H1 (cell line): ENCODE measurements around the gene CD300E. TPM values are rescaled to one million over a fixed set of nuclear protein-coding genes. Genes with fewer than 3 reads are reported as not detected.
A peak's percentile ranks its signal among the peaks of the same experiment; 100 is the strongest.

Experiments
- CTCF ChIA-PET: fragments of 300-600 bp; sonication (Branson Sonifier 250); formaldehyde crosslinking; loops from one replicate; lab custom pipeline; 2021; ENCODE audit not compliant: partially characterized antibody; lab: Charles Lee
- POLR2A ChIA-PET: fragments of 300-600 bp; sonication (Branson Sonifier 250); formaldehyde crosslinking; loops from one replicate; lab custom pipeline; 2021; ENCODE audit warnings: inconsistent platforms; ENCODE audit not compliant: partially characterized antibody; lab: Charles Lee
- DNase-seq, 2 experiments: peaks; one replicate each; pipeline versions ENCODE4 v3.0.0 to v3.0.0-alpha.2; 2010 to 2022; ENCODE audit warnings: low spot score in 2 of 2, low read depth in 1 of 2, mixed read lengths in 1 of 2
- FAIRE-seq: peaks from 2 replicates; lab custom pipeline; 2011; peaks lifted over from hg19 to GRCh38; lab: Jason Lieb, UNC
- H2AFZ ChIP-seq: 2 replicates; pipeline ENCODE4 v1.8.1; 2012; ENCODE audit warnings: low read length, inconsistent platforms
- H2AK5ac ChIP-seq: 2 replicates; pipeline ENCODE4 v1.6.1; 2013; ENCODE audit warnings: low read depth, low read length
- H2BK120ac ChIP-seq: replicated peaks from 2 replicates; pipeline ENCODE3; 2013; ENCODE audit warnings: low read depth, low read length, inconsistent platforms
- H2BK12ac ChIP-seq: 2 replicates; pipeline ENCODE4 v1.6.1; 2013; ENCODE audit warnings: low read depth, low read length
- H2BK15ac ChIP-seq: 2 replicates; pipeline ENCODE4 v1.6.1; 2013; ENCODE audit warnings: low read length
- H2BK20ac ChIP-seq: 2 replicates; pipeline ENCODE4 v1.6.1; 2013; ENCODE audit warnings: low read length
- H2BK5ac ChIP-seq: 2 replicates; pipeline ENCODE4 v1.6.1; 2013; ENCODE audit warnings: low read depth, low read length
- H3K14ac ChIP-seq: 2 replicates; pipeline ENCODE4 v1.6.1; 2013; ENCODE audit warnings: inconsistent platforms; ENCODE audit not compliant: insufficient read length
- H3K18ac ChIP-seq: 2 replicates; pipeline ENCODE4 v1.6.1; 2013; ENCODE audit warnings: low read length; ENCODE audit errors: extremely low read depth
- H3K23ac ChIP-seq: 2 replicates; pipeline ENCODE4 v1.6.1; 2013; ENCODE audit warnings: inconsistent platforms; ENCODE audit not compliant: insufficient read length
- H3K23me2 ChIP-seq: 2 replicates; pipeline ENCODE4 v1.6.1; 2013; ENCODE audit warnings: low read depth, low read length
- H3K27ac ChIP-seq: 2 replicates; pipeline ENCODE4 v1.6.1; 2011; ENCODE audit warnings: low read depth, low read length, inconsistent platforms
- H3K27me3 ChIP-seq, 4 experiments: replicated peaks in 1 of 4; 1 replicate in 1 of 4; 2 replicates in 3 of 4; pipeline versions ENCODE4 v1.6.1 to v1.8.1; 2011 to 2013; ENCODE audit warnings: low read length in 3 of 4, mild to moderate bottlenecking in 3 of 4, inconsistent platforms in 2 of 4, mixed read lengths in 2 of 4, moderate library complexity in 1 of 4; ENCODE audit not compliant: control insufficient read depth in 3 of 4, insufficient read depth in 3 of 4; ENCODE audit errors: extremely low read depth in 1 of 4
- H3K36me3 ChIP-seq, 4 experiments: 2 replicates each; pipeline versions ENCODE4 v1.6.1 to v1.8.1; 2011 to 2013; ENCODE audit warnings: mild to moderate bottlenecking in 4 of 4, low read length in 3 of 4, moderate library complexity in 2 of 4, control low read depth in 1 of 4, inconsistent platforms in 1 of 4; ENCODE audit not compliant: insufficient read depth in 4 of 4, control insufficient read depth in 2 of 4
- H3K4ac ChIP-seq: replicated peaks from 2 replicates; pipeline ENCODE3; 2013; ENCODE audit warnings: low read length, low read depth, mixed read lengths, inconsistent platforms; ENCODE audit not compliant: insufficient read length
- H3K4me1 ChIP-seq, 4 experiments: replicated peaks in 1 of 4; 1 replicate in 1 of 4; 2 replicates in 3 of 4; pipeline versions ENCODE4 v1.6.1 to v1.8.1; 2011 to 2013; ENCODE audit warnings: low read length in 3 of 4, inconsistent platforms in 2 of 4, mixed read lengths in 1 of 4; ENCODE audit not compliant: insufficient read depth in 4 of 4, control insufficient read depth in 3 of 4
- H3K4me2 ChIP-seq, 2 experiments: 2 replicates each; pipeline versions ENCODE4 v1.6.1 to v1.8.1; 2011 to 2013; ENCODE audit warnings: low read depth in 2 of 2, low read length in 2 of 2, control low read depth in 1 of 2, inconsistent platforms in 1 of 2, mild to moderate bottlenecking in 1 of 2; ENCODE audit not compliant: insufficient read depth in 1 of 2
- H3K4me3 ChIP-seq, 4 experiments: fragments of 200-600, 300-600 bp in 1 of 4; sonication (generic), shearing (Covaris generic), sonication (Bioruptor Twin) in 1 of 4; 2 replicates each; pipeline versions ENCODE4 v1.5.1 to v1.8.1; 2011 to 2016; ENCODE audit warnings: low read length in 4 of 4, low read depth in 3 of 4, control low read depth in 2 of 4, inconsistent platforms in 2 of 4, mild to moderate bottlenecking in 2 of 4, mixed read lengths in 1 of 4, moderate library complexity in 1 of 4; ENCODE audit not compliant: insufficient read depth in 2 of 4; ENCODE audit errors: extremely low read depth in 1 of 4
- H3K56ac ChIP-seq: replicated peaks from 2 replicates; pipeline ENCODE3; 2013; ENCODE audit warnings: low read depth, mild to moderate bottlenecking, mixed read lengths, low read length, inconsistent platforms; ENCODE audit not compliant: insufficient read length
- H3K79me1 ChIP-seq: 2 replicates; pipeline ENCODE4 v1.6.1; 2013; ENCODE audit warnings: low read depth, low read length, control low read depth
- H3K79me2 ChIP-seq, 2 experiments: 2 replicates each; pipeline versions ENCODE4 v1.6.1 to v1.8.1; 2012 to 2013; ENCODE audit warnings: low read length in 2 of 2, mild to moderate bottlenecking in 2 of 2, inconsistent platforms in 1 of 2; ENCODE audit not compliant: insufficient read depth in 2 of 2, control insufficient read depth in 1 of 2
- H3K9ac ChIP-seq, 4 experiments: replicated peaks in 1 of 4; 1 replicate in 1 of 4; 2 replicates in 3 of 4; pipeline versions ENCODE4 v1.6.1 to v1.8.1; 2011 to 2013; ENCODE audit warnings: low read depth in 3 of 4, low read length in 3 of 4, control low read depth in 2 of 4, mild to moderate bottlenecking in 2 of 4, moderate library complexity in 2 of 4, inconsistent platforms in 1 of 4; ENCODE audit errors: extremely low read depth in 1 of 4
- H3K9me3 ChIP-seq, 2 experiments: 2 replicates each; pipeline versions ENCODE4 v1.6.1 to v1.8.1; 2012 to 2013; ENCODE audit warnings: mild to moderate bottlenecking in 2 of 2, moderate library complexity in 2 of 2, control low read depth in 1 of 2, inconsistent platforms in 1 of 2, low read depth in 1 of 2, low read length in 1 of 2, mixed read lengths in 1 of 2; ENCODE audit not compliant: insufficient read depth in 2 of 2
- H4K20me1 ChIP-seq, 2 experiments: replicated peaks in 1 of 2; 2 replicates each; pipeline versions ENCODE3 to v1.8.1; 2011 to 2013; ENCODE audit warnings: inconsistent platforms in 2 of 2, low read length in 2 of 2, mild to moderate bottlenecking in 1 of 2; ENCODE audit not compliant: insufficient read depth in 2 of 2, control insufficient read depth in 1 of 2
- H4K5ac ChIP-seq: 2 replicates; pipeline ENCODE4 v1.6.1; 2013; ENCODE audit warnings: low read length, low read depth, mixed read lengths, inconsistent platforms; ENCODE audit not compliant: insufficient read length
- H4K8ac ChIP-seq: 2 replicates; pipeline ENCODE4 v1.8.0; 2013; ENCODE audit warnings: mild to moderate bottlenecking, moderate library complexity, low read length, inconsistent platforms; ENCODE audit not compliant: insufficient read depth; ENCODE audit errors: extremely low read depth
- H4K91ac ChIP-seq: replicated peaks from 2 replicates; pipeline ENCODE3; 2013; ENCODE audit warnings: low read length, mixed read lengths, inconsistent platforms; ENCODE audit not compliant: insufficient read length
- ASH2L ChIP-seq: fragments of 200-600, 300-600 bp; sonication (generic); IDR thresholded peaks from one replicate; pipeline ENCODE4 v1.7.1; 2017; ENCODE audit warnings: low read length
- CEBPB ChIP-seq: IDR thresholded peaks from 2 replicates; pipeline ENCODE4 v1.6.1; 2012; ENCODE audit warnings: low read depth, low read length
- HDAC2 ChIP-seq, 2 experiments: fragments of 300-600 bp in 1 of 2; sonication (generic) in 1 of 2; IDR thresholded peaks; 2 replicates each; pipeline ENCODE4 v1.6.1; 2011 to 2012; ENCODE audit warnings: low read depth in 2 of 2, low read length in 2 of 2, mild to moderate bottlenecking in 2 of 2, moderate library complexity in 2 of 2, borderline replicate concordance in 1 of 2, inconsistent platforms in 1 of 2
- MAFK ChIP-seq: IDR thresholded peaks from 2 replicates; pipeline ENCODE4 v1.6.1; 2012; ENCODE audit warnings: low read depth, mild to moderate bottlenecking, improper control_type of control experiment, low read length
- POU5F1 ChIP-seq: IDR thresholded peaks from 2 replicates; pipeline ENCODE4 v1.6.1; 2011; ENCODE audit warnings: low read depth, mild to moderate bottlenecking, low read length, moderate library complexity
- SP2 ChIP-seq: IDR thresholded peaks from 2 replicates; pipeline ENCODE4 v1.6.1; 2012; ENCODE audit warnings: mild to moderate bottlenecking, low read length, inconsistent platforms
- ZNF274 ChIP-seq: IDR thresholded peaks from 2 replicates; pipeline ENCODE4 v1.7.0; 2012; ENCODE audit warnings: low read length, borderline replicate concordance; ENCODE audit errors: extremely low read depth
- WGBS, 2 experiments: shearing (Covaris generic) in 1 of 2; methylation state at CpG; one replicate each; pipeline versions ENCODE4 v1.1.6 to v1.1.7; 2013 to 2015; ENCODE audit warnings: low lambda C conversion rate in 2 of 2, mixed read lengths in 2 of 2, inconsistent platforms in 1 of 2, low coverage in 1 of 2, missing lambda C conversion rate in 1 of 2; ENCODE audit not compliant: insufficient replicate concordance in 2 of 2, insufficient coverage in 1 of 2, insufficient read length in 1 of 2; ENCODE audit errors: extremely low coverage in 1 of 2, missing lambda C conversion rate in 1 of 2; 5-methylcytosine and 5-hydroxymethylcytosine counted together
- polyA plus RNA-seq, 7 experiments: library from polyadenylated mRNA; depleted of rRNA in 3 of 7; stranded (reverse) in 5 of 7; unstranded in 2 of 7; fragments of >200 nt in 5 of 7; fragments of 200-250 nt in 2 of 7; gene quantifications; 1 replicate in 5 of 7; 2 replicates in 1 of 7; 4 replicates in 1 of 7; pipeline versions ENCODE4 v1.2.1 to v1.2.3, GENCODE V29; 2011 to 2013; ENCODE audit warnings: missing spikeins in 2 of 7, mixed read lengths in 2 of 7
- total RNA-seq: library from RNA; stranded (reverse); fragmentation: NEBNext Ultra II Directional; extraction: Animal tissue kit (Norgen Biotek cat#: 25700); gene quantifications from 2 replicates; pipeline ENCODE4 v1.2.1, GENCODE V29; 2021
- TF ChIP-seq, protein P1 (sequence below): IDR thresholded peaks from 2 replicates; pipeline ENCODE4 v1.6.1; 2012; ENCODE audit warnings: inconsistent platforms
- TF ChIP-seq, protein P2 (sequence below): IDR thresholded peaks from 2 replicates; pipeline ENCODE4 v1.6.1; 2011; ENCODE audit warnings: low read depth, mild to moderate bottlenecking, low read length; ENCODE audit not compliant: insufficient read depth

The CD300E gene
- total and polyA plus RNA-seq, 2 of the 8 experiments (the other 6 are each of a cell fraction or from before 2014, with no cell fraction given): not detected

GRCh38 chr17:74569020-74570003, 54.2 kb downstream of the CD300E start:
- POLR2A ChIA-PET: no interaction called here
- Histone ChIP-seq H3K9me3 (no peaks in the 10 kb centered on the region), H3K23me2 (peaks cover 10% of the 10 kb centered on the region), H4K8ac (peak overlapping the region; percentile 25), H3K9ac (no peak overlapping the region; a peak in 2 of 7 replicates), H2BK12ac (peak overlapping the region; percentile 91; the same call in 1 of the 2 replicates), H3K14ac (no peak overlapping the region), H2AFZ (0 out of 2 replicates have a peak overlapping the region, but pooled peaks have one; percentile 58), H2AK5ac (peak overlapping the region; percentile 79), H3K4me2 (no peak overlapping the region), H3K79me1 (peaks cover 7% of the 10 kb centered on the region), H3K23ac (no peak overlapping the region), H3K36me3 (no peaks in the 10 kb centered on the region), H3K4ac (peak overlapping the region; percentile 95), H2BK15ac (peak overlapping the region; percentile 73; the same call in 1 of the 2 replicates), H3K4me1 (peaks cover 0 to 3% (median 2%) of the 10 kb centered on the region in 4 experiments; a peak in 3 of 7 replicates), H2BK5ac (no peak overlapping the region; the same call in 1 of the 2 replicates), H4K20me1 (peaks cover 0 to 10% of the 10 kb centered on the region in 2 experiments), H3K4me3 (no peak overlapping the region), H4K91ac (peak overlapping the region; percentile 87), H2BK20ac (peak overlapping the region; percentile 51; the same call in 1 of the 2 replicates), H3K27me3 (peaks cover 0 to 2% (median under 1%) of the 10 kb centered on the region in 4 experiments; a peak in 1 of 7 replicates), H3K56ac (peak overlapping the region; percentile 95), H4K5ac (no peak overlapping the region), H3K18ac (no peak overlapping the region), H3K27ac (no peak overlapping the region), H2BK120ac (no peak overlapping the region), H3K79me2 (no peaks in the 10 kb centered on the region; a peak in 1 of 4 replicates)
- CTCF ChIA-PET: interaction anchor here (0.8 to 1.5 kb wide), 7 partner anchors 25 to 167 kb away, joined by 3 to 5 read pairs (median 4); no protein-coding TSS in a partner anchor
- no peak for DNase-seq
- no peak for FAIRE-seq
- WGBS, 2 experiments: 87% methylated on average over 31 of the region's 32 CpGs; no CpG with 5 or more reads in 1 of the 2 experiments
- TF ChIP-seq POU5F1 (no peak), SP2 (no peak), HDAC2 (IDR thresholded peaks at IDR 0.05; ENCODE audit: borderline replicate concordance in 1 of 2, low read depth in 2 of 2, low read length in 2 of 2) (no peak), MAFK (peak; percentile 44; the same call in 1 of the 2 replicates), ASH2L (no peak), ZNF274 (no peak), CEBPB (no peak)
- TF ChIP-seq, protein P1, sequence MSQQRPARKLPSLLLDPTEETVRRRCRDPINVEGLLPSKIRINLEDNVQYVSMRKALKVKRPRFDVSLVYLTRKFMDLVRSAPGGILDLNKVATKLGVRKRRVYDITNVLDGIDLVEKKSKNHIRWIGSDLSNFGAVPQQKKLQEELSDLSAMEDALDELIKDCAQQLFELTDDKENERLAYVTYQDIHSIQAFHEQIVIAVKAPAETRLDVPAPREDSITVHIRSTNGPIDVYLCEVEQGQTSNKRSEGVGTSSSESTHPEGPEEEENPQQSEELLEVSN: no peak
- TF ChIP-seq, protein P2, sequence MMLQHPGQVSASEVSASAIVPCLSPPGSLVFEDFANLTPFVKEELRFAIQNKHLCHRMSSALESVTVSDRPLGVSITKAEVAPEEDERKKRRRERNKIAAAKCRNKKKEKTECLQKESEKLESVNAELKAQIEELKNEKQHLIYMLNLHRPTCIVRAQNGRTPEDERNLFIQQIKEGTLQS: no peak
